NCI-H774 (cell line): ENCODE results near the gene CCDC85B.

Experiments
- DNase-seq: peaks from one replicate; lab custom pipeline; 2025; lab: John Stamatoyannopoulos, UW

Gene CCDC85B

DNA sequence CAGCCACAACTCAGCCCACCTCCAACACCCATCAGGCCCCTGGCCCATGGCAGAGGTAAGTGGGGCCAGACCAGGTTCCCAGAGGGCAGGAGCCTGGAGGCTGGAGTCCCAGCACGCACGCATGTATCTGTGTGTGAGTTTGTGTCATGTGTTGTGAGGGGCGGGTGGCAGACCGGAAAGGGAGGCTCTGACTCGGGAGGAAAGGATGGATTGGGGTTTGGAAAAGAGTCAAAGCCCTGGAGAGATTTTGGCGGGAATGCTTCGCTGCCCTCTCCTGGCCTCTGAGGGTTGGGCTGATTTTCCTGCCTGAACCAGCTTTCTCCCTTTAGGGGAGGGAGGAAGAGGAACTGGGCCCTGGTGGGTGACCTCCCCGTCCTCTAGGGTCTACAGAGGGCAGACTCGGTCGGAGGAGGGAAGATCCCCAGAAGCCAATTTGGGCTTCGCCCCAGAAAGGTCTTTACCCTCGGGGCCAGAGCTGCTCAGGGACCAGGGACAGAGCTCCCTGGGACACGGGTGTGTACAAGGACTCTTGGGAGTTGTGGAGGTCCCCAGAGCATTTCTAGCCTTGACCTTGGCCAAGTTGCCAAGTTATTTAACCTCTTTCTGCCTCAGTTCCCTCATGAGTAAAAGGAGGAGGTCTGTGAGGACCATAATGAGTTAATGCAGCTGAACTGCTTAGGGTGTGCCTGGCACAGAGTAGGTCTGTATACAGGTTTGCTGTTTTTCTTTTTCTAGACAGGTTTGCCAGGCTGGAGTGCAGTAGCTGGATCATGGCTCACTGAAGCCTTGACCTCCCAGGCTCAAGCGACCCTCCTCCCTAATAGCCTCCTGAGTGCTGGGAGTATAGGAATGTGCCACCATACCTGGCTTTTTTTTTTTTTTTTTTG, 21.5 kb downstream of the CCDC85B start:
- peak; percentile 35 for DNase-seq

DNA sequence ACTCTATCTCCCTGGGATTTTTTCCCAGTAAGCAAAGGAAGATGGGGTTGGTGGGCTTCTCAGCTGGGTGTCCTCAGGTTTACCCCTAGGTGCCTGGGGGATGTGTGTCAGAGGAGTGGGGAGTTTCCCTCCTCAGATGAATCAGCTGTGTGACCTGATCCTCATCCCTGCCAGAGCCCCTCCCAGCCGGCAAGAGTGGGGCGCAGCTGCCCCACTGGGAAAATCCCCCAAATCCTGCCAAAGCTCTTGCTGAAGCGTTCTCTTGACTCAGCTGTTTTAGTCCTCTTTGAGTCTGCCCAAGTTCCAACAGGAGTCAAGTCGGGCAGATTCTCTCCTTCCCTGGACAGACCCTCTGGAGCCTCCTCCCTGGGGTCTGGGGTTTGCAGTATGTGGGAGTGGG, 22.4 kb downstream of the CCDC85B start:
- DNase-seq: no peak

GRCh38 chr11:65915101-65915820, 24.8 kb downstream of the CCDC85B start:
- DNase-seq: no peak

DNA sequence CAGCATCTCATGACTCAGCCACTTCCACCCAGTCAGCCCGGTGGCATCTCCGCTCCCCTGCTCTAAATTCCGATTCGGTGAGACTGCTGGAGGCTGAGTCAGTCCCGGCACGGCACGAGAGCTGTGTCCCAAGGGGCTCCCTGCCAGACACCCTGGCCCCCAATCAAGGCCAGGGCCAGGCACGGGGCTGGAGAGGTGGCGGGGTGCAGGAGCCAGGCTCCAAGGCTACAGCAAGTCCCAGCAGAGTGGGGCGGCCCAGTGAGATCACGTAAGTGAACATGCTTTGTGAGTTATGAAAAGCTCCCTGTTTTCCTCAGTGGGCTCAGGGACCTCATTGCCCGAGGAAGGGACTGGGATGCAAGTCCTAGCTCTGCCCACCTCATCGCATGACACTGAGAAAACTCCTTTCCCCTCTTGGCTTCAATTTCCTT, 25.4 kb downstream of the CCDC85B start:
- DNase-seq: no peak

- DNase-seq: no peak
Observed at GRCh38 chr11:65916391-65916790, 25.9 kb downstream of the CCDC85B start.

- no peak for DNase-seq
Observed at GRCh38 chr11:65917077-65917433, 26.6 kb downstream of the CCDC85B start.

- DNase-seq: no peak
Observed at GRCh38 chr11:65917434-65918210, 27.1 kb downstream of the CCDC85B start.

GRCh38 chr11:65918211-65919140, 28.0 kb downstream of the CCDC85B start, which contains the start of gene C11orf68:
C11orf68 (minus strand) TSS chr11:65919062; CDS start chr11:65919031, 31 bp downstream.
- peak; percentile 38 for DNase-seq

DNA sequence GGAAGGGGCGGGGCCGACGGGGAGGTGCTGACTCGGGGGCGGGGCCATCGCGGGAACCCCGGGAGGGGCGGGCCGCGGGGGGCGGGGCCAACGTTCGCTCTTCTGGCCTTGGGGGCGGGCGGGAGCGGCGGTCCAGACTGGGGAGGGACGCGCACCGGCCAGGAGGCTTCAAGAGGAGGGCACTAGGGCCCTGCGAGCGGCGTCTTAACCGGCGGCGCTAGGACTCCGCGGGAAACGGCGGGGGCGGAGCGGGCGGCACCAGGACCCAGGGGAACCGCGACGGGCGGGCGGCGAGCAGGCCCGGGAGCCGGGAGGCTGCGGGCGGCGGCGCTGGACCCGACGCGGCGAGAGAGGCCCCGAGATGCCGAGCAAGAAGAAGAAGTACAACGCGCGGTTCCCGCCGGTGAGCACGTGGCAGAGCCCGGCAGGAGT, 28.7 kb downstream of the CCDC85B start, which contains the start of gene DRAP1:
TSS of gene DRAP1 (plus strand) at position 286 of the 432 bp plus-strand sequence. CDS start at position 362, 76 bp downstream.
- peak; percentile 98 for DNase-seq

- DNase-seq: peak; percentile 12
Observed at GRCh38 chr11:65919573-65920371, 29.3 kb downstream of the CCDC85B start.

- DNase-seq: no peak
Observed at GRCh38 chr11:65920372-65920802, 29.9 kb downstream of the CCDC85B start.

GRCh38 chr11:65921033-65921555, 30.6 kb downstream of the CCDC85B start:
- DNase-seq: no peak

DNA sequence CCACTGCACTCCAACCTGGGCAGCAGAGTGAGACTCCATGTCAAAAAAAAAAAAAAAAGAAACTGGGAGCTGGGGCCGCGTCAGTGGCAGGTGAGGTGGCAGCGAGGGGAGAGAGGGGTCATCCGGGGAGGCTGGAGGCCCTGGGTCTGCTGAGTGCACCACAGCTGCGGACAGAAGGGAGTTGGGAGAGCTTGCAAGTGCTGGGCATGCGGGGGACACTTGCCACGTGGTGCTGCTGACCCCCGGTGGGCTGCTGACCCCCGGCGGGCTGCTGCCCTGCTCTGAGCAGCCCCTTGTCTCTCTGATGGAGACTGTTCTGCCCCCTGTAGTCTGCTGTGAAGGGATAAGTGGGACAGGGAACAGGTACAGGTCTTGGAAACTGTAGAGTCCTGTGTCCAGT, 31.4 kb downstream of the CCDC85B start:
- no peak for DNase-seq

- no peak for DNase-seq
Observed at GRCh38 chr11:65922565-65922964, 32.1 kb downstream of the CCDC85B start.

DNA sequence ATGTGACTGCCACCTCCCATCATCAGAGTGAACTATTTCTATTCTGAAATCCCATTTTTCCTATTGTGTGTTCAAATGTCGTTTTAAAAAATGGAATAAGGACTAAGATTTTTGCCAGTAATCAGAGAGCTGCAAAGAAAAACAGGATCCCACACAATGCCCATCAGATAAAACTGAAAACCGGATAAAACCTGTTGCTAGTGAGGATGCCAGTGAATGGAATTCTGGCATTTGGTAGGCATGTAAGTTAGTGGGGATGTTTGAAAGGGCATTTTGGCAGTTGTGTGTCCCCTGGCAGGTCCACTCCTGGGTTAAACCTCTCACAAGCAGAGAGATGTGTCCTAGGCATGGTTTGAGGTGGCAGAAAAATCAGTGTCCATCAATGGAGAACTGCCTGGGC, 34.9 kb downstream of the CCDC85B start:
- no peak for DNase-seq

DNA sequence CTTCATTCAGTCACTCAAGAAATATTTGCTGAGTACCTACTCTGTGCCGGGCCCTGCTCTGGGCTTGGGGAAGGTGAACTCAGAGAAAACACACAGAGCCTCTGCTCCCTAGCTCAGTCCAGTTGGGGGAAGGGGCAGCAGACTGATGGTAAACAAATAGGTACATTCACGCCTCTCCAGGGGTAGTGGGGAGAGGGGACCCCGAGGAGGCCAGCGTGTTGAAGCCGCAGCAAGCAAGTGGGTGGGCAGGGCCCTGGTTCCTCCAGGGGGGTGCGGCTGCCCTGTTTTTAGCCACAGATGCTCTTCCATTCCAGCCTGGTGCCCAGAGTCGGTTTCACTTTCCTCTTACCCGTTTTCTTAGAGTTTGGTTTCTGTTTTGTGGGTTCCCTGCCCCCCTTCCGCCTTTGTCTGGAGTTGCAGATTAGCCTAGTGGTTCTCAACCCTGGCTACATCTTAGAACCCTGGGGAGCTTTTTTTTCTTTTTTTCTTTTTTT, 37.5 kb downstream of the CCDC85B start:
- no peak for DNase-seq

GRCh38 chr11:65928667-65929066, 38.2 kb downstream of the CCDC85B start:
- DNase-seq: no peak

DNA sequence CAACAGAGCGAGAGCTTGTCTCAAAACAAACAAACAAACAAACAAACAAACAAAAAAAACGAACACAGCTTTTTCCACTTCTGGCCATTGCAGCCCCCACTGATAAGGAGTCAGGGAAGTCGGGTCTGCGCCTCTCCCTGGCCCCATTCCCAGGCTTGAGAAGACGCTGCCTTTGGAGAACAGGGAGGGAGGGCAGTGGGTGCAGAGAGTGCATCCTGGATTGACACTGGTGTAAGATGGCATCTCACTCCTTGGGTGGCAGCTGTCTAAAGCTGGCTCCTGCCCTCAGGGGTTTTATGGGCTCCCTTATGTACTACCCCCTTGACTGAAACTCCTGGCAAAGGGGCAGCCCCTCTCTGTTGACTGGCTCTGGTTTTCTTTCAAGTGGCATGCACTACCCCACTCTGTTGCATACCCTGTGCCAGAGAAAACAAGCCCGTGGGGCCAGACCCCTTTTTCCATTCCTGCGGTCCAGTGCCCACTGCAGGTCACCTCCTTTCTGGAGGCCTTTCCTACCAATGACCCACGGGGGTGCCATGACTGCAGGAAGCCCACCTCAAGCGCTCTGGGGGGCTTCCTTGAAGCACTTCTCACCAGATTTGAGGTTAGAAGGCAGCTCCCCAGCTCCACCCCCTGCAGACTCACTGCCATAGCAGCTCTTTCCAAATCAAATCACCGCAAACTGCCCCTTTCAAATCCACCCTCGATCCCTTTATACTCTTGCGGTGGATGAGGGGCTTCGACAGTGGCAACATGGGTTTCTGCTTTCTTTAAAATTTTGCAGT, 41.5 kb downstream of the CCDC85B start:
- no peak for DNase-seq

DNA sequence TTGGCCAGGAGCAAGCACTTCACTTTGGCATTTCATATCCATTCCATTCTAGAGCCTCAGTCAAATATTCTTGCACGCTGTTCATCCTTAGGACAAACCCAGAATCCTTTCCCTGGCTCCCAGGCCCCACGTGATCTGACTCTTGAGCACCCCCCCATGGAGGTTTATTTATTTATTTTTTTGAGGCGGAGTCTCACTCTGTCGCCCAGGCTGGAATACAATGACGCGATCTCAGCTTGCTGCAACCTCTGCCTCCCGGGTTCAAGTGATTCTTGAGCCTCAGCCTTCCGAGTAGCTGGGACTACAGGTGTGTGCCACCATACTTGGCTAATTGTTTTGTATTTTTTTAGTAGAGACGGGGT, 42.1 kb downstream of the CCDC85B start:
- DNase-seq: no peak
